CD14-positive monocyte (primary cell): ENCODE data around the gene MAN2B2. TPM values are rescaled to one million over a fixed set of nuclear protein-coding genes. Genes with fewer than 3 reads are reported as not detected.

Source experiments
- DNase-seq, 3 donors: peaks; one replicate each; pipeline ENCODE4 v3.0.0-alpha.2; 2011 to 2022
- H2AFZ ChIP-seq: 2 replicates; pipeline ENCODE4 v1.6.0; 2012; ENCODE audit warnings: mild to moderate bottlenecking, low read depth, low read length, inconsistent platforms; ENCODE audit not compliant: insufficient read depth, poor library complexity, severe bottlenecking
- H3K27ac ChIP-seq, 2 donors: 1 replicate in 1 of 2; 2 replicates in 1 of 2; pipeline ENCODE4 v1.5.1; 2012 to 2013; ENCODE audit warnings: low read length in 2 of 2, control low read depth in 1 of 2, inconsistent platforms in 1 of 2, low read depth in 1 of 2, mild to moderate bottlenecking in 1 of 2
- H3K27me3 ChIP-seq, 2 donors: one replicate each; pipeline versions ENCODE4 v1.6.0 to v1.6.1; 2011 to 2013; ENCODE audit warnings: low read length in 2 of 2; ENCODE audit not compliant: control insufficient read depth in 2 of 2, insufficient read depth in 2 of 2
- H3K36me3 ChIP-seq, 2 donors: replicated peaks in 1 of 2; 1 replicate in 1 of 2; 2 replicates in 1 of 2; pipeline versions ENCODE4 v1.5.1 to v1.6.1; 2012 to 2013; ENCODE audit warnings: low read length in 2 of 2, control low read depth in 1 of 2, inconsistent platforms in 1 of 2, mild to moderate bottlenecking in 1 of 2; ENCODE audit not compliant: insufficient read depth in 2 of 2, control insufficient read depth in 1 of 2
- H3K4me1 ChIP-seq, 2 donors: 1 replicate in 1 of 2; 2 replicates in 1 of 2; pipeline versions ENCODE4 v1.5.1 to v1.6.1; 2012 to 2013; ENCODE audit warnings: low read length in 2 of 2, control low read depth in 1 of 2, inconsistent platforms in 1 of 2, mild to moderate bottlenecking in 1 of 2, moderate library complexity in 1 of 2; ENCODE audit not compliant: insufficient read depth in 2 of 2, control insufficient read depth in 1 of 2
- H3K4me2 ChIP-seq: replicated peaks from 2 replicates; pipeline ENCODE3; 2012; ENCODE audit warnings: low read length, moderate library complexity, mild to moderate bottlenecking; ENCODE audit not compliant: poor library complexity, severe bottlenecking; ENCODE audit errors: extremely low read depth
- H3K4me3 ChIP-seq, 3 experiments: fragments of 200-600 bp in 1 of 3; sonication (generic) in 1 of 3; replicated peaks in 1 of 3; 1 replicate in 2 of 3; 2 replicates in 1 of 3; pipeline ENCODE4 v1.5.1; 2011 to 2013; ENCODE audit warnings: low read length in 3 of 3, mild to moderate bottlenecking in 3 of 3, control low read depth in 2 of 3, low read depth in 2 of 3, inconsistent platforms in 1 of 3, moderate library complexity in 1 of 3
- H3K79me2 ChIP-seq: 2 replicates; pipeline ENCODE4 v1.6.0; 2012; ENCODE audit warnings: mild to moderate bottlenecking, control low read depth, inconsistent platforms, low read length, moderate library complexity; ENCODE audit not compliant: insufficient read depth
- H3K9ac ChIP-seq: 2 replicates; pipeline ENCODE4 v1.6.0; 2017; ENCODE audit warnings: low read length, mild to moderate bottlenecking; ENCODE audit not compliant: insufficient read depth, poor library complexity, severe bottlenecking
- H3K9me3 ChIP-seq, 2 donors: replicated peaks in 1 of 2; 1 replicate in 1 of 2; 2 replicates in 1 of 2; pipeline versions ENCODE4 v1.5.1 to v1.6.1; 2012 to 2013; ENCODE audit warnings: low read length in 2 of 2, control low read depth in 1 of 2; ENCODE audit not compliant: control insufficient read depth in 1 of 2, insufficient read depth in 1 of 2
- H4K20me1 ChIP-seq: 2 replicates; pipeline ENCODE4 v1.6.0; 2012; ENCODE audit warnings: mild to moderate bottlenecking, low read length, control low read depth, moderate library complexity; ENCODE audit not compliant: insufficient read depth
- H3K27ac Mint-ChIP-seq, 7 donors: one replicate each; pipeline ENCODE4 v1.8.0; 2020; ENCODE audit warnings: mild to moderate bottlenecking in 7 of 7, mixed read lengths in 7 of 7, moderate library complexity in 6 of 7, inconsistent platforms in 2 of 7
- H3K27me3 Mint-ChIP-seq, 3 donors: one replicate each; pipeline ENCODE4 v1.8.0; 2021 to 2022; ENCODE audit warnings: low read depth in 3 of 3, mild to moderate bottlenecking in 3 of 3, mixed read lengths in 3 of 3, moderate library complexity in 3 of 3, inconsistent platforms in 1 of 3
- H3K36me3 Mint-ChIP-seq, 2 donors: one replicate each; pipeline ENCODE4 v1.8.0; 2020; ENCODE audit warnings: mixed read lengths in 2 of 2, inconsistent platforms in 1 of 2, mild to moderate bottlenecking in 1 of 2
- H3K4me1 Mint-ChIP-seq: one replicate; pipeline ENCODE4 v1.8.0; 2020; ENCODE audit warnings: mild to moderate bottlenecking, mixed read lengths
- H3K4me3 Mint-ChIP-seq, 2 donors: one replicate each; pipeline ENCODE4 v1.8.0; 2020; ENCODE audit warnings: mild to moderate bottlenecking in 2 of 2, mixed read lengths in 2 of 2, moderate library complexity in 1 of 2
- H3K9me3 Mint-ChIP-seq, 7 donors: one replicate each; pipeline ENCODE4 v1.8.0; 2020 to 2022; ENCODE audit warnings: mixed read lengths in 7 of 7, mild to moderate bottlenecking in 6 of 7, moderate library complexity in 6 of 7, inconsistent platforms in 2 of 7
- WGBS: methylation state at CpG from one replicate; pipeline ENCODE4 v1.1.5; 2013; ENCODE audit warnings: missing lambda C conversion rate; ENCODE audit not compliant: insufficient coverage; 5-methylcytosine and 5-hydroxymethylcytosine counted together
- intact Hi-C, 2 donors: fragments of 100-400 bp; cut with micrococcal nuclease; formaldehyde crosslinking; loops; one replicate each; pipeline versions ENCODE4 v1.15.0 to v1.15.1; 2023
- polyA plus RNA-seq, 3 donors: library from polyadenylated mRNA; depleted of rRNA in 1 of 3; unstranded in 2 of 3; stranded (reverse) in 1 of 3; fragments of 300-500 nt in 2 of 3; fragments of >200 nt in 1 of 3; fragmentation: Illumina TruSeq in 2 of 3; gene quantifications; 1 replicate in 2 of 3; 2 replicates in 1 of 3; pipeline ENCODE4 v1.2.3, GENCODE V29; 2012 to 2021
- TF ChIP-seq, protein P1 (sequence below): fragments of 200-600 bp; IDR thresholded peaks from one replicate; pipeline ENCODE4 v1.8.0; 2022; ENCODE audit warnings: antibody characterized with exemption, mild to moderate bottlenecking

Gene MAN2B2
- polyA plus RNA-seq, 3 donors, result 9.6 to 28.4 (median 10.6) TPM

DNA sequence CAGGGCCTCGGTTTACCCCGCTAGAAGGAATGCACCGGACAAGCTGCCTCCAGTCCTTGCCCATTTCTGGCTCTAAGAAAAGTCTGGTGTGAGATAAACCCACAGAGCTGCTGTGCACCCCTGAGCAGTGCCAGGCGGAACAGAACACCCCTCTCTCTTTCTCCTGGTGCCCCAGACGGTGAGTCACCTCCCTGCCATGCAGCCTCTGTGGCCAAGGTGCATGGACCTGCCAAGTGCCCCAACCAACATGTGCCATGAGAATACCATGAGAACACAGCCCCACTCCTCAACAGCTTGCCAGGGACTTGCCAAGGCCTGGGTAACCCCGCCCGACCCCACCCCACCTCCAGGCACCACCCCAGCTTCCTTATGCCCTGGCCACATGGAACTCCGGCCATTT lies 47.7 kb upstream of the MAN2B2 start:
- TF ChIP-seq, protein P1, sequence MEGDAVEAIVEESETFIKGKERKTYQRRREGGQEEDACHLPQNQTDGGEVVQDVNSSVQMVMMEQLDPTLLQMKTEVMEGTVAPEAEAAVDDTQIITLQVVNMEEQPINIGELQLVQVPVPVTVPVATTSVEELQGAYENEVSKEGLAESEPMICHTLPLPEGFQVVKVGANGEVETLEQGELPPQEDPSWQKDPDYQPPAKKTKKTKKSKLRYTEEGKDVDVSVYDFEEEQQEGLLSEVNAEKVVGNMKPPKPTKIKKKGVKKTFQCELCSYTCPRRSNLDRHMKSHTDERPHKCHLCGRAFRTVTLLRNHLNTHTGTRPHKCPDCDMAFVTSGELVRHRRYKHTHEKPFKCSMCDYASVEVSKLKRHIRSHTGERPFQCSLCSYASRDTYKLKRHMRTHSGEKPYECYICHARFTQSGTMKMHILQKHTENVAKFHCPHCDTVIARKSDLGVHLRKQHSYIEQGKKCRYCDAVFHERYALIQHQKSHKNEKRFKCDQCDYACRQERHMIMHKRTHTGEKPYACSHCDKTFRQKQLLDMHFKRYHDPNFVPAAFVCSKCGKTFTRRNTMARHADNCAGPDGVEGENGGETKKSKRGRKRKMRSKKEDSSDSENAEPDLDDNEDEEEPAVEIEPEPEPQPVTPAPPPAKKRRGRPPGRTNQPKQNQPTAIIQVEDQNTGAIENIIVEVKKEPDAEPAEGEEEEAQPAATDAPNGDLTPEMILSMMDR, result no peak
- no peaks in the 10 kb centered on the region for H3K9me3 ChIP-seq
- Mint-ChIP-seq H3K27me3 (peaks cover 0 to 3% (median 1%) of the 10 kb centered on the region in 3 donors), H3K36me3 (no peaks in the 10 kb centered on the region), H3K4me1 (no peaks in the 10 kb centered on the region), H3K9me3 (peaks cover 0 to 2% (median 0%) of the 10 kb centered on the region in 7 donors), H3K4me3 (no peak overlapping the region), H3K27ac (no peak overlapping the region)
- H3K36me3 ChIP-seq, result no peaks in the 10 kb centered on the region
- no peak overlapping the region for H3K4me2 ChIP-seq
- no peak overlapping the region for H2AFZ ChIP-seq
- intact Hi-C loops, result no loop called here
- H3K9ac ChIP-seq, result no peak overlapping the region
- no peaks in the 10 kb centered on the region for H3K4me1 ChIP-seq
- no peak overlapping the region for H3K27ac ChIP-seq
- DNase-seq, result no peak
- no peaks in the 10 kb centered on the region for H3K27me3 ChIP-seq
- H3K4me3 ChIP-seq, result no peak overlapping the region
- 94% methylated on average over 7 of the region's 8 CpGs for WGBS
- no peaks in the 10 kb centered on the region for H4K20me1 ChIP-seq
- H3K79me2 ChIP-seq, result no peaks in the 10 kb centered on the region

DNA sequence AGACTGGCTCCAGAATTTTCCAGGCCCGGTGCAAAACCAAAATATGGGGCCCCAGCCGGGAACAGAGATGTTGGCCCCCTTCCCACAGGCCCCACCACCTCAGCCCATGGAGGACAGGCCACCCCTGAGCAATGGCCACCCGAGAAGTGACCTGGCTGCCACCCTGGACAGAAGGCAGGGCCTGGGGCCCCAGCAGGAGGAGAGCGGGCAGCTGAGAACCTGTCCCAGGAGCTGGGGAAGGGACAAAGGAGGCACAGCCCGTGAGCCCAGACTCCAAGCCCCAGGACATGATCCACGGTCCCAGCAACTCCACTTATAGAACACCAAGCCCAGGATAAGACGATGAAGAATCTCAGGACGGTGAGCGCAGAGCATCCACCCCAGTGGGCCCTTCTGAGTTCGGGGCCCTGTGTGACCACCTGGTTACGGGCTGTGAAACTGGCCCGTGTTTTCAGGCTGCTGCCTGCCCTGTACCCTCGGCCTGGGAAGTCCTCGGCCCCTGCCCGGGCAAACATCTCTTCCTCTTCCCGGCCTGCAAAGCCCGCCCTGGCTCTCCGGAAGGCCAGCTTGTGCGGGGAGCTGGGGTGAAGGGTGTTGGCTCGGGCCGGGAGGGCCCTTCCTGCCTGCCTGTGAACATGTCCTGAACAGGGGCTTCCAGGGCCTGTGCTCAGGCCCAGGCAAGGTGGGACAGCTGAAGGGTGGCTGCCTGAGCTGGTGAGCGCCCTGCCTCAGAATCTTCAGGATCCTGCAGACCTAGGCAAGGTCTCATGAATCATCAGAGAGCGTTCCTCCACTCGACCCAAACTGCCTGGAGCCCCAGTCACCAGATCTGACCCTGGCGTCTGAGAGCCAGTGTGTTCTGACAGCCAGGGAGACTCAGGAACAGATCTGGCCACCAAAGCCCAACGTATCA lies 47.0 kb upstream of the MAN2B2 start:
- Mint-ChIP-seq H3K27me3 (peaks cover 0 to 3% (median 1%) of the 10 kb centered on the region in 3 donors), H3K9me3 (peaks cover 0 to 1% (median 0%) of the 10 kb centered on the region in 7 donors), H3K4me1 (no peaks in the 10 kb centered on the region), H3K4me3 (no peak overlapping the region), H3K36me3 (no peaks in the 10 kb centered on the region), H3K27ac (no peak overlapping the region)
- Histone ChIP-seq H3K36me3 (no peaks in the 10 kb centered on the region), H3K9ac (no peak overlapping the region), H3K4me2 (no peak overlapping the region), H3K4me3 (no peak overlapping the region), H3K4me1 (no peaks in the 10 kb centered on the region), H3K27me3 (no peaks in the 10 kb centered on the region), H3K9me3 (no peaks in the 10 kb centered on the region), H3K79me2 (no peaks in the 10 kb centered on the region), H2AFZ (no peak overlapping the region), H3K27ac (no peak overlapping the region), H4K20me1 (no peaks in the 10 kb centered on the region)
- intact Hi-C loops, result no loop called here
- TF ChIP-seq, protein P1, result no peak
- no peak for DNase-seq
- WGBS, result 74% methylated on average over 25 of the region's 26 CpGs
